ENCODE data around the gene GEMIN7. TPM values are rescaled to one million over a fixed set of nuclear protein-coding genes. Genes with fewer than 3 reads are reported as not detected.

Gene GEMIN7
- total RNA-seq, 1 experiment from 2014 or later, result 46.0 TPM

DNA sequence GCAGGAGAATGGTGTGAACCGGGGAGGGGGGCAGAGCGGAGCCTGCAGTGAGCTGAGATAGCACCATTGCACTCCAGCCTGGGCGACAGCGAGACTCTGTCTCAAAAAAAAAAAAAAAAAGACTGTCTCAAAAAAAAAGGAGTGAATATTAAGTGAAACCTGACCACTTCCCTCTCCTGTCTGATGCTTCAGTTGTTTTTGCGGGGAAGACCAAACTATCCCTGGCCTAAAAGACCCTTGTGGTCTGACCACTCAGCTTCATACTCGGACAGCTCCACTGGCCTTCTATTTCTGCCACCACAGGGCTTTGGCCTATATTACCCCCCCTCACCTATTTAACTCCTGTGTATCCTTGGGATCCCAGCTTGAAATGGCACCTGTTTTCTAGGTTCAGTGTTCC is 37.9 kb upstream of the GEMIN7 start:
- Histone ChIP-seq H2AFZ (ENCODE audit: low read length) (no peak overlapping the region), H3K14ac (ENCODE audit: insufficient read depth, low read length) (no peak overlapping the region), H3K9me3 (ENCODE audit: control insufficient read depth, low read depth, low read length) (no peaks in the 10 kb centered on the region), H2BK20ac (ENCODE audit: low read depth, low read length, poor library complexity, severe bottlenecking) (no peak overlapping the region), H3K27ac (ENCODE audit: insufficient read length, low read depth, low read length) (no peak overlapping the region), H3K79me2 (ENCODE audit: insufficient read depth, low read length) (peaks cover 15% of the 10 kb centered on the region; the same call in 1 of the 2 replicates), H2BK12ac (ENCODE audit: insufficient read length, low read depth, low read length) (no peak overlapping the region), H4K8ac (replicated peaks; ENCODE audit: insufficient read length, low read depth, low read length) (no peak overlapping the region), H3K9ac (ENCODE audit: extremely low read depth, insufficient read length, low read length) (no peak overlapping the region), H3T11ph (ENCODE audit: low read length) (no peak overlapping the region), H3K4ac (ENCODE audit: low read depth, low read length) (no peak overlapping the region), H4K5ac (ENCODE audit: insufficient read length, low read depth, low read length) (no peak overlapping the region), H3K4me2 (ENCODE audit: insufficient read depth, insufficient read length, low read length) (no peak overlapping the region), H3K79me1 (ENCODE audit: insufficient read depth, low read depth, low read length, poor library complexity, severe bottlenecking) (peaks cover 14% of the 10 kb centered on the region), H4K20me1 (ENCODE audit: control insufficient read depth, insufficient read depth, insufficient read length) (no peaks in the 10 kb centered on the region), H2BK15ac (ENCODE audit: low read depth, low read length) (no peak overlapping the region), H2AK5ac (ENCODE audit: insufficient read length, low read length) (no peak overlapping the region), H3K23ac (ENCODE audit: insufficient read length, low read depth, low read length) (no peak overlapping the region), H2BK5ac (ENCODE audit: insufficient read length, low read length) (no peak overlapping the region), H3K23me2 (ENCODE audit: insufficient read length, low read depth, low read length, poor library complexity, severe bottlenecking) (peaks cover 6% of the 10 kb centered on the region), H3K27me3 (ENCODE audit: insufficient read depth, low read length) (no peaks in the 10 kb centered on the region), H4K91ac (ENCODE audit: insufficient read length, low read depth, low read length) (no peak overlapping the region), H2BK120ac (ENCODE audit: low read depth, low read length, poor library complexity, severe bottlenecking) (no peak overlapping the region), H3K56ac (ENCODE audit: insufficient read length, low read depth, low read length) (no peak overlapping the region), H3K4me1 (ENCODE audit: insufficient read depth, low read length) (no peaks in the 10 kb centered on the region; the same call in 1 of the 2 replicates), H3K18ac (ENCODE audit: insufficient read length, low read depth, low read length) (no peak overlapping the region)
- peaks cover 21 to 59% (median 45%) of the 10 kb centered on the region in 3 experiments; a peak in 6 of 7 replicates for H3K36me3 Mint-ChIP-seq (ENCODE audit: insufficient read depth in 1 of 3, low read depth in 3 of 3)
- H3K4me3 Mint-ChIP-seq, result peak overlapping the region; percentile 19 to 43; a peak in 3 of 5 replicates
- H3K27me3 Mint-ChIP-seq (ENCODE audit: low read depth), result no peaks in the 10 kb centered on the region
- no peak for DNase-seq
- WGBS (ENCODE audit: extremely low coverage, insufficient read length, low lambda C conversion rate), result no CpG with 5 or more reads among the region's 6 CpGs
- TF ChIP-seq CTCF (conservative IDR thresholded peaks at IDR 0.05), result no peak
- H3K9me3 Mint-ChIP-seq, result no peaks in the 10 kb centered on the region
- H3K4me1 Mint-ChIP-seq, result peaks cover 10 to 13% of the 10 kb centered on the region in 2 experiments
- no peak overlapping the region for H3K27ac Mint-ChIP-seq

Measured in H9 (cell line).